K562 (cell line): Measurements from ENCODE around the gene LIAS. TPM values are rescaled to one million over a fixed set of nuclear protein-coding genes. Genes with fewer than 3 reads are reported as not detected.
"Not testable (repeated sequence)": the region's sequence is repeated elsewhere in the genome, so short reads cannot be mapped to it uniquely, and the experiment has no call there.

Experiments
- ATAC-seq: fragments of 200-7000 bp; cut with Tn5 transposase; 3 replicates; pipeline ENCODE4 v1.9.1; 2020; ENCODE audit warnings: moderate library complexity
- BruUV-seq: library from RNA; stranded (reverse); fragments of 400-500 nt; replicated peaks from 2 replicates; lab custom pipeline; 2021; lab: Mats Ljungman, UMichigan
- CTCF ChIA-PET: fragments of 300-600 bp; formaldehyde crosslinking; extraction: SDS; loops from one replicate; lab custom pipeline; 2021; ENCODE audit warnings: low intra/inter-chr PET ratio; lab: Yijun Ruan, JAX
- POLR2A ChIA-PET: fragments of 300-600, 350-650 bp; sonication (Branson Sonifier 250); formaldehyde crosslinking; extraction: SDS; loops from one replicate; lab custom pipeline; 2021; ENCODE audit warnings: antibody characterized with exemption, inconsistent platforms; lab: Yijun Ruan, JAX
- DNase-seq, 4 experiments: peaks; one replicate each; pipeline versions ENCODE4 v3.0.0 to v3.0.0-alpha.2; 2011 to 2018; ENCODE audit warnings: low spot score in 3 of 4, mixed read lengths in 3 of 4; ENCODE audit errors: extremely low read depth in 1 of 4
- FAIRE-seq: peaks from 2 replicates; lab custom pipeline; 2011; peaks lifted over from hg19 to GRCh38; lab: Jason Lieb, UNC
- H2AFZ ChIP-seq: 2 replicates; pipeline ENCODE4 v1.6.0; 2011; ENCODE audit warnings: low read depth, low read length, control low read depth, inconsistent platforms
- H3K27ac ChIP-seq: fragments of 200-600 bp; 3 replicates; pipeline ENCODE4 v1.8.0; 2011; ENCODE audit warnings: low read depth, mild to moderate bottlenecking, control low read depth, inconsistent platforms, low read length, moderate library complexity, mixed read lengths; ENCODE audit errors: extremely low read depth
- H3K27me3 ChIP-seq, 2 experiments: fragments of 300-600 bp in 1 of 2; 2 replicates in 1 of 2; 3 replicates in 1 of 2; pipeline versions ENCODE4 v1.6.0 to v1.8.0; 2011; ENCODE audit warnings: inconsistent platforms in 2 of 2, low read length in 2 of 2, mild to moderate bottlenecking in 1 of 2, mixed read lengths in 1 of 2, moderate library complexity in 1 of 2; ENCODE audit not compliant: control insufficient read depth in 2 of 2, insufficient read depth in 2 of 2
- H3K36me3 ChIP-seq: fragments of 300-600 bp; 3 replicates; pipeline ENCODE4 v1.8.0; 2011; ENCODE audit warnings: mild to moderate bottlenecking, low read length, inconsistent platforms; ENCODE audit not compliant: control insufficient read depth, insufficient read depth
- H3K4me1 ChIP-seq, 2 experiments: fragments of 200-600 bp in 1 of 2; replicated peaks in 1 of 2; 2 replicates in 1 of 2; 3 replicates in 1 of 2; pipeline versions ENCODE4 v1.5.1 to v1.8.0; 2011; ENCODE audit warnings: inconsistent platforms in 2 of 2, low read length in 2 of 2, mild to moderate bottlenecking in 1 of 2, mixed read lengths in 1 of 2, moderate library complexity in 1 of 2; ENCODE audit not compliant: control insufficient read depth in 2 of 2, insufficient read depth in 2 of 2
- H3K4me2 ChIP-seq: 2 replicates; pipeline ENCODE4 v1.6.1; 2011; ENCODE audit warnings: low read length, control low read depth, inconsistent platforms, mixed read lengths; ENCODE audit not compliant: insufficient read depth
- H3K4me3 ChIP-seq: fragments of 200-600 bp; sonication (generic), shearing (Covaris generic); 2 replicates; pipeline ENCODE4 v1.5.1; 2016; ENCODE audit warnings: control low read depth, inconsistent platforms
- H3K79me2 ChIP-seq: fragments of 200-600 bp; 3 replicates; pipeline ENCODE4 v1.8.0; 2011; ENCODE audit warnings: low read length, inconsistent platforms; ENCODE audit not compliant: control insufficient read depth, insufficient read depth
- H3K9ac ChIP-seq, 2 experiments: 2 replicates each; pipeline versions ENCODE4 v1.6.0 to v1.6.1; 2011; ENCODE audit warnings: low read depth in 2 of 2, low read length in 2 of 2, control low read depth in 1 of 2, inconsistent platforms in 1 of 2, mild to moderate bottlenecking in 1 of 2, mixed read lengths in 1 of 2; ENCODE audit not compliant: insufficient read depth in 1 of 2
- H3K9me1 ChIP-seq: one replicate; pipeline ENCODE4 v1.6.0; 2011; ENCODE audit warnings: inconsistent platforms, mild to moderate bottlenecking, low read length, moderate library complexity; ENCODE audit not compliant: control insufficient read depth, insufficient read depth
- H3K9me3 ChIP-seq: replicated peaks from 2 replicates; pipeline ENCODE4 v1.5.1; 2011; ENCODE audit warnings: low read depth, low read length, inconsistent platforms; ENCODE audit not compliant: control insufficient read depth, insufficient read depth
- H4K20me1 ChIP-seq: replicated peaks from 2 replicates; pipeline ENCODE4 v1.6.1; 2011; ENCODE audit warnings: low read length, inconsistent platforms, mixed read lengths; ENCODE audit not compliant: control insufficient read depth, insufficient read depth
- CTCF ChIP-seq, 3 experiments: IDR thresholded peaks in 2 of 3; conservative IDR thresholded peaks in 1 of 3; 2 replicates each; pipeline ENCODE4 v1.5.1; 2011 to 2012; ENCODE audit warnings: low read length in 3 of 3, mild to moderate bottlenecking in 3 of 3, control low read depth in 2 of 3, improper control_type of control experiment in 1 of 3, inconsistent platforms in 1 of 3, low read depth in 1 of 3, mixed read lengths in 1 of 3, moderate library complexity in 1 of 3; ENCODE audit not compliant: insufficient read depth in 2 of 3
- FOS ChIP-seq: IDR thresholded peaks from 3 replicates; pipeline ENCODE4 v1.6.1; 2011; ENCODE audit not compliant: insufficient read length; ENCODE audit errors: extremely low read depth
- KLF16 ChIP-seq: IDR thresholded peaks from 2 replicates; pipeline ENCODE4 v1.6.1; 2016; ENCODE audit warnings: antibody characterized with exemption
- POLR3A ChIP-seq: IDR thresholded peaks from 2 replicates; pipeline ENCODE4 v1.6.1; 2011; ENCODE audit warnings: borderline replicate concordance, mild to moderate bottlenecking, moderate library complexity; ENCODE audit not compliant: insufficient read length, insufficient read depth; ENCODE audit errors: extremely low read depth
- RAD21 ChIP-seq, 2 experiments: fragments of 250-450 bp in 1 of 2; fragments of 450-650 bp in 1 of 2; sonication (Bioruptor Pico) in 1 of 2; formaldehyde crosslinking in 1 of 2; IDR thresholded peaks in 1 of 2; conservative IDR thresholded peaks in 1 of 2; 2 replicates each; pipeline versions ENCODE4 v1.4.0 to v1.8.0; 2020 to 2022; ENCODE audit warnings: mild to moderate bottlenecking in 2 of 2, moderate library complexity in 1 of 2
- SMAD1 ChIP-seq: fragments of 150-350 bp; IDR thresholded peaks from 2 replicates; pipeline ENCODE4 v1.6.1; 2014; ENCODE audit warnings: low read length, low read depth; ENCODE audit not compliant: partially characterized antibody
- THRB ChIP-seq: fragments of 450-650 bp; formaldehyde crosslinking; conservative IDR thresholded peaks from 2 replicates; pipeline ENCODE4 v1.4.0; 2022; ENCODE audit warnings: mild to moderate bottlenecking, missing genetic modification characterization
- WGBS: fragments of 100-300 bp; shearing (Covaris generic); methylation state at CpG from one replicate; pipeline ENCODE4 v1.1.6; 2016; ENCODE audit warnings: low coverage, mixed read lengths; ENCODE audit not compliant: insufficient coverage; ENCODE audit errors: missing lambda C conversion rate; 5-methylcytosine and 5-hydroxymethylcytosine counted together
- in situ Hi-C: fragments of 300-500 bp; cut with MboI; formaldehyde crosslinking; loops from 4 replicates; pipeline ENCODE4 v1.15.0; 2018; ENCODE audit warnings: inconsistent platforms, mixed read lengths
- intact Hi-C: fragments of 100-400 bp; cut with micrococcal nuclease; formaldehyde crosslinking; loops from 2 replicates; pipeline ENCODE4 v1.14.2; 2022
- polyA plus RNA-seq, 8 experiments: library from polyadenylated mRNA; depleted of rRNA in 4 of 8; stranded (reverse) in 5 of 8; unstranded in 3 of 8; fragments of >200 nt; fragmentation: Nextera tagmentation in 2 of 8; fragmentation: Illumina TruSeq in 1 of 8; extraction: Ambion mirVana in 2 of 8; extraction: Trizol in 1 of 8; gene quantifications; 2 replicates each; pipeline versions ENCODE4 v1.2.1 to v1.2.3, GENCODE V29; 2011 to 2014; ENCODE audit warnings: inconsistent platforms in 1 of 8, missing spikeins in 1 of 8
- total RNA-seq, 7 experiments: library from RNA; depleted of rRNA in 6 of 7; stranded (reverse); fragments of >200 nt in 6 of 7; fragmentation: Illumina TruSeq in 2 of 7; extraction: Trizol in 2 of 7; gene quantifications; 2 replicates each; pipeline versions ENCODE4 v1.2.1 to v1.2.3, GENCODE V29; 2011 to 2021; ENCODE audit warnings: low replicate concordance in 1 of 7

The LIAS gene
- total and polyA plus RNA-seq, 9 of the 15 experiments (the other 6 are each of a cell fraction or from before 2014, with no cell fraction given): 21.9 to 57.1 (median 42.1) TPM

- no TSS peak for BruUV-seq
- H2AFZ ChIP-seq: peak overlapping the region; percentile 26; the same call in 1 of the 2 replicates
- CTCF ChIA-PET: no interaction called here
Observed at GRCh38 chr4:39410415-39410814, 48.4 kb upstream of the LIAS start.

GRCh38 chr4:39411561-39411960, 47.3 kb upstream of the LIAS start:
- H3K9me3 ChIP-seq, intact Hi-C loops, BruUV-seq, H3K79me2 ChIP-seq, H3K36me3 ChIP-seq, H3K4me2 ChIP-seq, H4K20me1 ChIP-seq, H3K27ac ChIP-seq, in situ Hi-C loops, H3K9me1 ChIP-seq, FAIRE-seq, CTCF ChIA-PET, H3K27me3 ChIP-seq, H3K4me1 ChIP-seq, H2AFZ ChIP-seq, H3K9ac ChIP-seq, DNase-seq, H3K4me3 ChIP-seq, ATAC-seq: not testable (repeated sequence)
- WGBS: 56% methylated on average over 7 of the region's 8 CpGs
- POLR2A ChIA-PET: interaction anchor here (0.6 to 1.2 kb wide), 2 partner anchors 10 to 27 kb away, joined by 3 read pairs; no protein-coding TSS in a partner anchor

More at GRCh38 chr4:39410415-39410814, 48.4 kb upstream of the LIAS start:
- no peak overlapping the region for H3K4me3 ChIP-seq
- H4K20me1 ChIP-seq: no peaks in the 10 kb centered on the region
- WGBS: 26% methylated on average over 5 of the region's 5 CpGs
- H3K27me3 ChIP-seq: no peaks in the 10 kb centered on the region
- no peaks in the 10 kb centered on the region for H3K36me3 ChIP-seq
- no peak for TF ChIP-seq POLR3A
- TF ChIP-seq KLF16: no peak
- peak in 1 of 3 experiments; percentile 44; a peak in 3 of 6 replicates for TF ChIP-seq CTCF (IDR thresholded peaks at IDR 0.05 in 2 of 3, conservative IDR thresholded peaks at IDR 0.05 in 1 of 3; ENCODE audit: insufficient read depth in 2 of 3, low read depth in 1 of 3, low read length in 3 of 3)
- TF ChIP-seq SMAD1: no peak
- TF ChIP-seq FOS: no peak
- no peak for TF ChIP-seq THRB (CRISPR knock-in tag)
- TF ChIP-seq RAD21 (CRISPR knock-in tag; conservative IDR thresholded peaks at IDR 0.05 in 1 of 2, IDR thresholded peaks at IDR 0.05 in 1 of 2): peak; percentile 25 to 32; a peak in 1 of 4 replicates
- intact Hi-C loops (no loop called here), in situ Hi-C loops (no loop called here)
- no peaks in the 10 kb centered on the region for H3K4me1 ChIP-seq
- no peaks in the 10 kb centered on the region for H3K9me1 ChIP-seq
- POLR2A ChIA-PET: interaction anchor here (0.8 to 1.2 kb wide), 2 partner anchors 26 to 29 kb away, joined by 3 to 7 read pairs; no protein-coding TSS in a partner anchor
- no peak overlapping the region for H3K4me2 ChIP-seq
- no peak for DNase-seq
- H3K9ac ChIP-seq: no peak overlapping the region
- H3K9me3 ChIP-seq: no peaks in the 10 kb centered on the region
- FAIRE-seq: no peak
- H3K79me2 ChIP-seq: no peaks in the 10 kb centered on the region
- ATAC-seq: peak; percentile 34; the same call in 2 of the 3 replicates
- H3K27ac ChIP-seq: no peak overlapping the region
